HuH-7.5 (cell line): ENCODE results near the gene BET1L.
"Not testable (repeated sequence)": the region's sequence is repeated elsewhere in the genome, so short reads cannot be mapped to it uniquely, and the experiment has no call there.

Experiments used
- DNase-seq: peaks from one replicate; pipeline ENCODE4 v3.0.0; 2011; ENCODE audit warnings: low spot score

The BET1L gene, protein sequence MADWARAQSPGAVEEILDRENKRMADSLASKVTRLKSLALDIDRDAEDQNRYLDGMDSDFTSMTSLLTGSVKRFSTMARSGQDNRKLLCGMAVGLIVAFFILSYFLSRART

DNA sequence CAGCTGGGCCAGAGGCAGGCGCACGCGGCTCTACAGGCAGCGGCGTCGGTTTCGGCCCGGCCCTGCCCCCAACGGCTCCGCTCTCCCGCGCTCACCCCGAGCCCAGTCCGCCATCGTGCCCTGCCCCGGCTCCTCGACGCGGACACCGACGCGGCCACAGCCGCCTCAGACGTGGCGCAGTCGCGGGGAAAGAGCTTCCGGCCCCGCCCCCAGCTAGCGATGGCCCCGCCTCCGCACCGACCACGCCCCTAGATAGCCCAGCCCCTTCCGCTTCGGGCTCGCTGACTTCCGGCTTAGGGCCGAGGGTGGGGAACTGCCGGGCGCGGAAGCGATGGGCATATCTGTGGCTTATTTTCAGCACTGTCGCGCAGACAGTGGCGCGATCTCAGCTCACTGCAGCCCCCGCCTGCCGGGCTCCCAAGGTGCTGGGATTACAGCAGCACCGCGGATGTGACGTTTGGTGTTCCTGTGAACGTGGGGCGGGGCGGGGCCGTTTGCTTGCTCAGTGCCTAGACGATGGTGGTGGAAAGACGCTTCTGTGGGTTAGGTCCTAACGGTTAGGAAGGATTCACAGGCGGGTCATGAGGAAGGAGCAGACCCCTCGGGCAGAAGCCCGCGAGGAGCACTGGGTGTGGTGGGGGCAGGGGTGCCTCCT, at the start of gene BET1L, which contains the start of gene RIC8A:
TSS of gene BET1L (minus strand) at position 192 of the 655 bp plus-strand sequence. CDS start at position 114, 78 bp downstream.
TSS of gene RIC8A (plus strand) at position 501 of the 655 bp plus-strand sequence. CDS start 1,147 bp downstream, outside the sequence.
- peak; percentile 87 for DNase-seq

DNA sequence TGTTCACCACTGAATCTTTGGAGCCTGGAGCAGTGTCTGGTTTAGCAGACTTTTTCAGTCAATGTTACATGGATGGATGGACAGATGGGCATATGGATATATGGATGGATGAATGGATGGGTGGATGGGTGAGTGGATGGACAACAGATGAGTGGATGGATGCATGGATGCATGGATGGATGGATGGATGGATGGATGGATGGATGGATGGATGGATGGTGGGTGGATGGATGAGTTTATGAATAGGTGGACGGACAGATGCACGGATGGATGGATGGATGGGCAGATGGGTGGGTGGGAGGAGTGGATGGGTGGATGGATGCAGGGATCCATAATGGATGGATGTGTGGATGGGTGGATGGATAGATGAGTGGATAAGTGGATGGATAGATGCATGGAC, 48.6 kb upstream of the BET1L start:
- no peak for DNase-seq

- DNase-seq, result no peak
These were observed 48.0 kb upstream of the BET1L start for GRCh38 chr11:255176-255575.

GRCh38 chr11:253886-254270, 46.7 kb upstream of the BET1L start:
- DNase-seq, result no peak

GRCh38 chr11:253160-253885, 46.1 kb upstream of the BET1L start:
- DNase-seq, result no peak

- no peak for DNase-seq
These were observed 45.5 kb upstream of the BET1L start for GRCh38 chr11:252666-253065.

- DNase-seq, result no peak
These were observed 44.4 kb upstream of the BET1L start for GRCh38 chr11:251550-251949.

DNA sequence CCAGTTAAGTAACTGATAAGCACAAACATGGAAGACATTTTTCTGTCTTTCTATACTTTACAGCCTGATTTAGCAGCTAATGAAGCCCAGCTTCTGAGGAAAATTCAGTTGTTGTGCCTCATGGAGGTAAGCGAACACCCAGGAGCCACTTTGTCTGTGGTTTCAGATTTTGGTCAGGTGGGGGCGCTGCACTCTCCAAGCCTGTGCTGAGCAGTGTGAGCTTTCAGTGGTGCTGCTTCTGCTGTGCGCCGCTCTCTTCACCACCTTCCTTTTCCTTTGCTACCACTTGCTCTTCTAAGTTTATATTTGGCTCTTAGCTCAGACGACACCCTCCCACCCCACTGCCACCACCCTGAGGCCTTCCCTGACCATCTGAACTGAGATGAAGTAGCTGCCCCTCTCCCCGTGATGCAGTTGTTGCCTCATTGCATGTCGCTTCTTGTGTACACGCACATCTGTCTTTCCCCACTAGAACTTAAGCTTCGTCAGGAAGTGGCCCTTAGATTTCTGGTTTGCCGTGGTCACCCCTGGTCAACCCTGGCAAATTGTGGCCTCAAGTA, 43.6 kb upstream of the BET1L start:
- DNase-seq, result no peak

GRCh38 chr11:250274-250673, 43.1 kb upstream of the BET1L start:
- no peak for DNase-seq

DNA sequence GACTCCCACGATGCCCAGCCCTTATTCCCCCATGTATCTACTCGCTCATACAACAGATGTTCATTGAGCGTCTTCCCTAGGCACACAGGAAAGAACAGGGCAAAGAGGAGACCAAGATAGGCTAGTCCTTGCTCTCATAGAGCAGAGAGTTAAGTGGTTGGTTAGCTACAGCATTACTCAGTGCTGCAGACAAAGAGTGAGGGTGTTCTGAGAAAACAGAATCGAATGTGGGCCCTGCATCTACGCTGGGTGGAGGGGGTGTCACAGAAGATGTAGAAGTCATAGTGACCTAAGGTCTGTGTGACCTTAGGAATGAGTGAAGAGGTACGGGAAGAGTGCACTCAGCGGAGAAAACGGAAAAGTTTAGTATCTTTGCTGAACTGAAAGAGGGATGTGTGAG, 41.9 kb upstream of the BET1L start:
- DNase-seq, result no peak

- no peak for DNase-seq
These were observed 37.2 kb upstream of the BET1L start for GRCh38 chr11:244376-244775.

DNA sequence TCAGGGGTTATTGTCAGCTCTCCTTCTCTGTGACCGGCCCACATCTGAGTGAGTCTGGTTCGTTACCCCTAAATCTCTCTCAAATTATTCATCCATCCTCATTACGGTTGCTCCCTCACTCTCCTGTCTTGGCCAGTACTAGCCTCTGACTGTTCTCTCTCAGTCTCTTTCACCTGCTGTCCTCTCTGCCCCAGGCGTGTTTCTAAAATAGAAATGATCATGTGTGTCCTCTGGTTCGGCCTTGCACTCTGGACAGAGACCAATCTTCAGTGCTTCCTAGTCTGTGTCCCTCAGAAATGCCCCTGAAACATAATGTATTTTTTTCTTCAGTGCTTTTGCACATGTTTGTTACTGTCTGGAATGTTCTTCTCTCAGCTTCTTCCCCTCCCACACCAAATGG, 34.4 kb upstream of the BET1L start:
- no peak for DNase-seq

GRCh38 chr11:240315-240714, 33.1 kb upstream of the BET1L start:
- no peak for DNase-seq

DNA sequence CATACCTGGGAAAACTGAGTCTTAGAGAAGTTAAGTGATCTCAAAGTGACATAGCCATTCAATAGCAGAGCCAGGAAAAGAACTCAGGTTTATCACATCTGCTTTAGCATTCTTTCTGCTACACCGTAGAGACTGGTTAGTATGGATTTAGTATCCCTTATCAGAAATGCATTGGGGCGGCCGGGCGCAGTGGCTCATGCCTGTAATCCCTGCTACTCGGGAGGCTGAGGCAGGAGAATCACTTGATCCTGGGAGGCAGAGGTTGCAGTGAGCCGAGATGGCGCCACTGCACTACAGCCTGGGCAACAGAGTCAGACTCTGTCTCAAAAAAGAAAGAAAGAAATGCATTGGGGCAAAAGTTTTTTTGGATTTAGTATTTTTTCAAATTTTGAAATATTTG, 31.1 kb upstream of the BET1L start:
- DNase-seq, result not testable (repeated sequence)

DNA sequence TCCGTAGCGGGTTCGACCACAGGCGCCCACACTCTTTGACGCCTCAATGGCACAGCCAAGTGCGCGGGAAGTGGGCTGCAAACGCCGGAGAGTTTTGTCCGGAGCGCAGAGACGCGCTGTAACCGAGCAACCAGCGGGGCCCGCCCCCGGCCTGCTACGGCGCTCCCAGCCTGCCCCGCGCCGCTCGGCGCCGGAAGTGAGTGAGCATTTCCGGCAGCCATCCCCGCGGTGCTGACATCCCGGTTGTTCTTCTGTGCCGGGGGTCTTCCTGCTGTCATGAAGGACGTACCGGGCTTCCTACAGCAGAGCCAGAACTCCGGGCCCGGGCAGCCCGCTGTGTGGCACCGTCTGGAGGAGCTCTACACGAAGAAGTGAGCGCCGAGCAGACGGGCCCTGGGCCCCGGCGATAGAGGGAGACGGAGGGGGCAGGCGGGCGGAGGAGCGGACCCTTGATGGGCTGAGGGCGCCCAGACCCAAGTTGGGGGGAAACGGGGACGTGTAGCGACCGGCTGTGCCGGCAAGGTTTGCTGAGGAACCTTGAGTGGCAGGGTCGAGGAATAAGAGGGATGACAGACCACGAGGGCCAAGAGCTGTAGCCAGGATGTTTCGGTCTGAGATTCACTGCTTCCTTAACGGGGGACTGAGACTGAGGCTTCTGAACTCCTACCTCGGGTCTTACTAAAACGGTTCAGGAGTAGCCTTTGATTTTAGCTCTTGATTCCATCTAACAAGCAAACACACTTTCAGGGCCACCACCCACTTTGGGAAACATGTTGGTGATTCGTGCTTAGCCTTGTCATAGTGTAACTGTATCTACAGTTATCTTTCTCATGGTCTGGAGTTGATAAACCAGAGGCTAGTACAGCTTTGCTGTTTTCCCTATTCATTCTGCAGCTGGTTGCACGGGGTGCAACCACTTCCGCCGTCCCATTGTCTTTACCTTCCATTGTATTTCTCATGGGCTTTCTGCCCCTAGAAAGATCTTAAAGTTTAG, 29.9 kb upstream of the BET1L start, which contains the start of gene PSMD13:
TSS of gene PSMD13 (plus strand) at position 203 of the 994 bp plus-strand sequence. CDS start at position 277, 74 bp downstream.
- DNase-seq, result peak; percentile 79

GRCh38 chr11:235997-236773, 29.0 kb upstream of the BET1L start, which contains the start of gene SIRT3:
Gene SIRT3 (minus strand): TSS chr11:236342. CDS start chr11:236328, 14 bp downstream.
- DNase-seq, result peak; percentile 81

GRCh38 chr11:235609-235996, 28.4 kb upstream of the BET1L start:
- DNase-seq, result no peak

GRCh38 chr11:235180-235579, 28.0 kb upstream of the BET1L start:
- DNase-seq, result no peak

DNA sequence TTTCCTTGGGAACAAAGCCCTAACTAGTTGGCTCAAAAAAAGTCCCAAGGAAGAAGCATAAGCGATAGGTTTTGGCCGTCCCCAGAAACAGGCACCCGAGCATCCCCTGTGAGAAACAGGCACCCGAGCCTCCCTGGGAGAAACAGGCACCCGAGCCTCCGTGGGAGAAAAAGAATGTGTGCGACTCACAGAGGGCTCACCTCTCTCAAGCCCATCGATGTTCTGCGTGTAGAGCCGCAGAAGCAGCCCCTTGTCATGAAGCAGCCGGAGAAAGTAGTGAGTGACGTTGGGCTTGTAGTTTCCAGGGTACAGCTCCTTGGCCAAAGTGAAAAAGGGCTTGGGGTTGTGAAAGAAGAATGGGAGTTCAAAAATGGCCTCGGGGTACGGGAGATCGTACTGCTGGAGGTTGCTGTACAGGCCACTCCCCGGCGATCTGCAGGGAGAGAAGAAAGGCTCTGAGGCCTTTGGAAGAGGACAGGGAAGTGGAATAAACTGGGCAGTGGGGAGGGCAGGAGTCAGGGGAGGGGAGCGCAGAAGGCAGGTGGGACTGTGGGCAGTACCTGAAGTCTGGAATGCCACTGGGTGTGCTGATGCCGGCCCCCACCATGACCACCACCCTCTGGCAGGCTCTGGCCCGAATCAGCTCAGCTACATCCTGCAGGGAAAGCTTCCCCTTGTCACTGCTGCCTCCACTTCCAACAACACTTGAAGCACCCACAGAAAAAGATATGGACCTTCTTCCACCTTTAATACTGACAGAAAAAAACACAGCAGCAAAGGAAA, 25.8 kb upstream of the BET1L start:
- DNase-seq, result no peak

DNA sequence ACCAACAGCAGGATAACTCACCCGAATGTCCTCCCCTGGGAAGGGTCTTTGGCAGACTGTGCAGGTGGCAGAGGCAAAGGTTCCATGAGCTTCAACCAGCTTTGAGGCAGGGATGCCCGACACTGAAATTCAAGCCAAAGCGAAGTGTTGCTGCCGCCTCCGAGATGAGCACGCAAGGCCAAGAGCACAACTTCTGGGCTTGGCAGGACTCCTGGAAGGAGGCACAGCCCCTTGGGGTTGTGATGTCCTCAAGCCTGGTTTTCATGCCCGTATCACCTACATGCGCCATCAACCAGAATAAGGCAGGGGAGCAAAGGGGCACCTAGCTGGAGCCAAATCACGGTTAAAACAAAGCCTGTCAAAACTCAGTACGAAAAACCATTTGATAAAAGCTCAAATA, 23.2 kb upstream of the BET1L start:
- no peak for DNase-seq
